ENCODE data around the gene CCIN. TPM values are rescaled to one million over a fixed set of nuclear protein-coding genes. Genes with fewer than 3 reads are reported as not detected.
"Not testable (repeated sequence)": the region's sequence is repeated elsewhere in the genome, so short reads cannot be mapped to it uniquely, and the experiment has no call there.

The CCIN gene
- total RNA-seq, 2 experiments from 2014 or later: not detected

GRCh38 chr9:36176496-36176895 is 7.3 kb downstream of the CCIN start:
- intact Hi-C loops (cut with micrococcal nuclease); H3K4me3 Mint-ChIP-seq; H3K27ac Mint-ChIP-seq; H3K9me3 Mint-ChIP-seq; DNase-seq; H3K27me3 Mint-ChIP-seq (ENCODE audit: low read depth); H3K36me3 Mint-ChIP-seq (ENCODE audit: low read depth); H3K4me1 Mint-ChIP-seq (ENCODE audit: low read depth): not testable (repeated sequence)
- CTCF ChIA-PET: interaction anchor here (0.5 to 3.8 kb wide), 4 partner anchors 10 to 74 kb away, joined by 4 to 14 read pairs (median 5); no protein-coding TSS in a partner anchor

GRCh38 chr9:36177571-36177970 is 8.4 kb downstream of the CCIN start:
- Mint-ChIP-seq H3K4me3 (no peak overlapping the region), H3K27ac (no peak overlapping the region), H3K9me3 (no peaks in the 10 kb centered on the region), H3K36me3 (ENCODE audit: low read depth) (no peaks in the 10 kb centered on the region), H3K27me3 (ENCODE audit: low read depth) (no peaks in the 10 kb centered on the region), H3K4me1 (ENCODE audit: low read depth) (no peaks in the 10 kb centered on the region)
- intact Hi-C loops (cut with micrococcal nuclease): no loop called here
- no peak for DNase-seq
- CTCF ChIA-PET: interaction anchor here (0.7 to 3.8 kb wide), 5 partner anchors 11 to 275 kb away, joined by 3 to 14 read pairs (median 3); no protein-coding TSS in a partner anchor

- CTCF ChIA-PET: interaction anchor here (0.6 to 1.0 kb wide), 2 partner anchors 9 to 16 kb away, joined by 3 read pairs; no protein-coding TSS in a partner anchor
- H3K27me3 Mint-ChIP-seq (ENCODE audit: low read depth); intact Hi-C loops (cut with micrococcal nuclease); H3K9me3 Mint-ChIP-seq; H3K36me3 Mint-ChIP-seq (ENCODE audit: low read depth); H3K4me1 Mint-ChIP-seq (ENCODE audit: low read depth); DNase-seq; H3K4me3 Mint-ChIP-seq; H3K27ac Mint-ChIP-seq: not testable (repeated sequence)
These were observed 11.1 kb downstream of the CCIN start for GRCh38 chr9:36180243-36180642.

GRCh38 chr9:36187414-36187813 is 18.2 kb downstream of the CCIN start:
- Mint-ChIP-seq H3K4me3 (no peak overlapping the region), H3K27me3 (ENCODE audit: low read depth) (no peaks in the 10 kb centered on the region), H3K36me3 (ENCODE audit: low read depth) (peaks cover 3% of the 10 kb centered on the region), H3K4me1 (ENCODE audit: low read depth) (peaks cover 15% of the 10 kb centered on the region), H3K9me3 (no peaks in the 10 kb centered on the region), H3K27ac (no peak overlapping the region)
- CTCF ChIA-PET: interaction anchor here (1.0 kb wide), 1 partner anchor 85 kb away, joined by 4 read pairs; no protein-coding TSS in a partner anchor
- DNase-seq: no peak
- intact Hi-C loops (cut with micrococcal nuclease): no loop called here

GRCh38 chr9:36188212-36188611 is 19.0 kb downstream of the CCIN start:
- CTCF ChIA-PET: interaction anchor here (3.5 kb wide), 1 partner anchor 22 kb away, joined by 14 read pairs; no protein-coding TSS in a partner anchor
- Mint-ChIP-seq H3K4me3 (no peak overlapping the region), H3K4me1 (ENCODE audit: low read depth) (peaks cover 23% of the 10 kb centered on the region), H3K27ac (no peak overlapping the region), H3K9me3 (no peaks in the 10 kb centered on the region), H3K36me3 (ENCODE audit: low read depth) (peaks cover 3% of the 10 kb centered on the region), H3K27me3 (ENCODE audit: low read depth) (no peaks in the 10 kb centered on the region)
- intact Hi-C loops (cut with micrococcal nuclease): no loop called here
- DNase-seq: no peak

- peaks cover 12% of the 10 kb centered on the region for H3K36me3 Mint-ChIP-seq (ENCODE audit: low read depth)
- CTCF ChIA-PET: interaction anchor here (0.8 to 3.5 kb wide), 23 partner anchors 8 to 539 kb away, joined by 3 to 34 read pairs (median 4); partner anchors contain the start of gene GLIPR2
These were observed 20.8 kb downstream of the CCIN start for GRCh38 chr9:36189976-36190375.

GRCh38 chr9:36190388-36191289 is 21.5 kb downstream of the CCIN start, which contains the start of gene CLTA:
Gene CLTA, plus strand, starts transcription at chr9:36190921. Its CDS starts 136 bp downstream, at chr9:36191057.
- CTCF ChIA-PET: interaction anchor here (0.6 to 3.5 kb wide), 31 partner anchors 9 to 538 kb away, joined by 3 to 34 read pairs (median 4); partner anchors contain the start of gene GLIPR2
- intact Hi-C loops (cut with micrococcal nuclease): loop anchor here (1.0 to 2.0 kb wide), 10 partner anchors 38 to 1080 kb away; partner anchors contain the start of genes GLIPR2, GNE, RECK and RNF38
- H3K27ac Mint-ChIP-seq: peak within 1 kb of the TSS; percentile 84
- peaks cover 42% of the 10 kb centered on the region for H3K4me1 Mint-ChIP-seq (ENCODE audit: low read depth)
- peak within 1 kb of the TSS; percentile 84 for H3K4me3 Mint-ChIP-seq
- peak; percentile 98 for DNase-seq
- H3K36me3 Mint-ChIP-seq (ENCODE audit: low read depth): peaks cover 15% of the 10 kb centered on the region
- H3K9me3 Mint-ChIP-seq: no peaks in the 10 kb centered on the region
- H3K27me3 Mint-ChIP-seq (ENCODE audit: low read depth): no peaks in the 10 kb centered on the region

More at GRCh38 chr9:36189976-36190375, 20.8 kb downstream of the CCIN start:
- peak overlapping the region; percentile 59 for H3K4me3 Mint-ChIP-seq
- no peaks in the 10 kb centered on the region for H3K27me3 Mint-ChIP-seq (ENCODE audit: low read depth)
- no peak overlapping the region for H3K27ac Mint-ChIP-seq
- no peaks in the 10 kb centered on the region for H3K9me3 Mint-ChIP-seq
- intact Hi-C loops (cut with micrococcal nuclease): loop anchor here (1.0 to 2.0 kb wide), 10 partner anchors 38 to 1079 kb away; partner anchors contain the start of genes GLIPR2, GNE, RECK and RNF38
- H3K4me1 Mint-ChIP-seq (ENCODE audit: low read depth): peaks cover 39% of the 10 kb centered on the region
- no peak for DNase-seq

- intact Hi-C loops (cut with micrococcal nuclease): loop anchor here (2.0 kb wide), 4 partner anchors 54 to 1080 kb away; partner anchors contain the start of genes GLIPR2 and RECK
- Mint-ChIP-seq H3K27ac (peak overlapping the region; percentile 73), H3K36me3 (ENCODE audit: low read depth) (peaks cover 15% of the 10 kb centered on the region), H3K4me3 (peak overlapping the region; percentile 84), H3K27me3 (ENCODE audit: low read depth) (no peaks in the 10 kb centered on the region), H3K9me3 (no peaks in the 10 kb centered on the region), H3K4me1 (ENCODE audit: low read depth) (peaks cover 42% of the 10 kb centered on the region)
- CTCF ChIA-PET: interaction anchor here (0.6 to 3.5 kb wide), 17 partner anchors 9 to 538 kb away, joined by 3 to 34 read pairs (median 5); no protein-coding TSS in a partner anchor
- peak; percentile 50 for DNase-seq
These were observed 22.1 kb downstream of the CCIN start for GRCh38 chr9:36191290-36191645.

GRCh38 chr9:36191686-36192085 is 22.5 kb downstream of the CCIN start:
- H3K4me1 Mint-ChIP-seq (ENCODE audit: low read depth): peaks cover 42% of the 10 kb centered on the region
- peak overlapping the region; percentile 84 for H3K4me3 Mint-ChIP-seq
- H3K36me3 Mint-ChIP-seq (ENCODE audit: low read depth): peaks cover 15% of the 10 kb centered on the region
- peak overlapping the region; percentile 73 for H3K27ac Mint-ChIP-seq
- no peaks in the 10 kb centered on the region for H3K27me3 Mint-ChIP-seq (ENCODE audit: low read depth)
- DNase-seq: no peak
- no peaks in the 10 kb centered on the region for H3K9me3 Mint-ChIP-seq
- CTCF ChIA-PET: interaction anchor here (1.6 to 3.5 kb wide), 5 partner anchors 9 to 183 kb away, joined by 4 to 17 read pairs (median 10); no protein-coding TSS in a partner anchor
- intact Hi-C loops (cut with micrococcal nuclease): loop anchor here (2.0 kb wide), 4 partner anchors 55 to 1081 kb away; partner anchors contain the start of genes GLIPR2 and RECK

GRCh38 chr9:36192196-36192595 is 23.0 kb downstream of the CCIN start:
- intact Hi-C loops (cut with micrococcal nuclease): no loop called here
- Mint-ChIP-seq H3K27ac (no peak overlapping the region), H3K9me3 (no peaks in the 10 kb centered on the region), H3K36me3 (ENCODE audit: low read depth) (peaks cover 15% of the 10 kb centered on the region), H3K4me1 (ENCODE audit: low read depth) (peaks cover 42% of the 10 kb centered on the region), H3K27me3 (ENCODE audit: low read depth) (no peaks in the 10 kb centered on the region), H3K4me3 (peak overlapping the region; percentile 84)
- CTCF ChIA-PET: interaction anchor here (1.6 to 3.2 kb wide), 3 partner anchors 9 to 90 kb away, joined by 4 to 17 read pairs (median 5); no protein-coding TSS in a partner anchor
- DNase-seq: no peak

- peaks cover 18% of the 10 kb centered on the region for H3K36me3 Mint-ChIP-seq (ENCODE audit: low read depth)
- CTCF ChIA-PET: interaction anchor here (1.2 to 3.2 kb wide), 3 partner anchors 88 to 136 kb away, joined by 3 to 17 read pairs (median 5); no protein-coding TSS in a partner anchor
- DNase-seq: no peak
- no peaks in the 10 kb centered on the region for H3K27me3 Mint-ChIP-seq (ENCODE audit: low read depth)
- no peak overlapping the region for H3K27ac Mint-ChIP-seq
- peak overlapping the region; percentile 84 for H3K4me3 Mint-ChIP-seq
- H3K4me1 Mint-ChIP-seq (ENCODE audit: low read depth): peaks cover 42% of the 10 kb centered on the region
- intact Hi-C loops (cut with micrococcal nuclease): no loop called here
- H3K9me3 Mint-ChIP-seq: no peaks in the 10 kb centered on the region
These were observed 23.8 kb downstream of the CCIN start for GRCh38 chr9:36193023-36193422.
